HG02798 (cell line): ENCODE data around the gene ALG8.
"Not testable (repeated sequence)": the region's sequence is repeated elsewhere in the genome, so short reads cannot be mapped to it uniquely, and the experiment has no call there.

ENCODE experiments used
- ATAC-seq: cut with Tn5 transposase; IDR thresholded peaks from one replicate; pipeline ENCODE4 v1.9.1; 2021; ENCODE audit warnings: mild to moderate bottlenecking; ENCODE audit not compliant: unreplicated experiment, poor library complexity

Gene ALG8

GRCh38 chr11:78139422-78140391, at the start of gene ALG8:
Gene ALG8, minus strand, starts transcription at chr11:78139626. Its CDS starts 38 bp downstream, at chr11:78139588.
- peak; percentile 95 for ATAC-seq

- ATAC-seq = peak; percentile 95
These were observed 49.1 kb upstream of the ALG8 start, which contains the start of the genes KCTD21 and USP35 for GRCh38 chr11:78188286-78189173. Gene KCTD21, minus strand, starts transcription at chr11:78188626. Its CDS starts 14,072 bp downstream, at chr11:78174554. Gene USP35, plus strand, starts transcription at chr11:78188919. Its CDS starts 7,327 bp downstream, at chr11:78196246.

- ATAC-seq = peak; percentile 17
These were observed 48.2 kb upstream of the ALG8 start for GRCh38 chr11:78187366-78188285.

DNA sequence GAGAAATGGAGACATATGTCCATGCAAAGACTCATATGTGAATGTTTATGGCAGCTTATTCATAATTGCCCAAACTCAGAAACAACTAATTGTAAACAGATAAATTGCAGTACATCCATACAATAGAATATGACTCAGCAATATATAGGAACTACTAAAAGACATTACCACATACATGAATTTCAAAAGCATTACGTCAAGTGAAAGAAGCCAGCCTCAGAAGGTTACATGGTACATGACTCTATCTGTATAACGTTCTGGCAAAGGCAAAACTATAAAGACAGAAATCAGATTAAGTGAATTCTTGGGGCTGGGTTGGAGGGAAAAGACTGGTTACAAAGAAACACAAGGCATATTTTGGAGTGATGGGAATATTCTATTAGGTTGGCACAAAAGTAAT, 41.8 kb upstream of the ALG8 start:
- ATAC-seq = no peak

GRCh38 chr11:78180751-78181150, 41.3 kb upstream of the ALG8 start:
- ATAC-seq = no peak

DNA sequence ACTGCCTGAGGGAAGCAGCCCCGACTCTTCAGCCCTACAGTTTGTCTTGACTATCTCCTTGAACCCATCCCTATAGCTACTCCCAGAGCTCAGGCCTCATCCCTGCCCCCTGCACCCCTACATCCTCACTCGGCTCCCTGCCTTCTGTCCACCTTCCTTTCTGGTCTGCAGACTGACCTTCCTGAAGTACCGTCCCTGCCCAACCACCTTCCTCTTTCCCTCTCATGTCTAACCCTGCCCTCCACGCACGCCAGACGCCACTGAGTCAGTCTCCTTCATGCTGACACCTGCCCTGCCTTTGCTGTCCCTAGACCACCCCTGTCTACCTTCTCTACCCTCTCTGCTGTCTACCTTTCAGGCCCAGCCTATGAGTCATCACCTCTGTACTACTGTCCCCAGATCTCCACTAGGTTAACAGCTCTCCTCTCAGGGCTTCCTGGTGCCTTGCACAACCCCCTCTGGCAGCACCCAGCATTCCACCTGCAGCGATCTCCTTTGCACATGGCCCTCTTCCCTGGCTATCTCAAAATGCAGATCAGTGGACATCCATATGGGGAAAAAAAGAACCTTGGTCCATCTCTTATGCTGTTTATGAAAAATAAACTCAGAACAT, 40.1 kb upstream of the ALG8 start:
- ATAC-seq = no peak

GRCh38 chr11:78177216-78177615, 37.8 kb upstream of the ALG8 start:
- ATAC-seq = no peak

- no peak for ATAC-seq
These were observed 37.2 kb upstream of the ALG8 start for GRCh38 chr11:78176605-78177141.

GRCh38 chr11:78175862-78176261, 36.4 kb upstream of the ALG8 start:
- ATAC-seq = not testable (repeated sequence)

DNA sequence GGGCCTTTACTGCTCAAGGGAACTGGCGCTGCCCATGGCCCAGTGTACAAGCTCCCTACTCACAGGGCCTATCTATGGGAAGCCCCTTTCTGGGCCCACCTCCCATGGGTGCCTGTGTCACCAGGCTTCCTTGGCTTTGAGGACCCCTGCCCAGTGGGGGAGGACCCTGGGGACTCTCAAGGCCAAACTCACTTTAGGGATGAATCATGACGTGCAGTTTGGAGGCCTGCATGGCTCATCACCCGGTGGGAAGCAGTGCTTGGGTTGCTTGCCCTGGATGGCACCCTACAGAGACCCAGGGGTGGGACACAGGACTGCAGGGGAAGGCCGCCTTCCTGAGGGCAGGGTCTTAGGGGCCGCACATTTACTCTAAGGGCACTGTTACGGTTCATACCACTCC, 32.5 kb upstream of the ALG8 start:
- no peak for ATAC-seq

GRCh38 chr11:78170874-78171549, 31.6 kb upstream of the ALG8 start:
- no peak for ATAC-seq

DNA sequence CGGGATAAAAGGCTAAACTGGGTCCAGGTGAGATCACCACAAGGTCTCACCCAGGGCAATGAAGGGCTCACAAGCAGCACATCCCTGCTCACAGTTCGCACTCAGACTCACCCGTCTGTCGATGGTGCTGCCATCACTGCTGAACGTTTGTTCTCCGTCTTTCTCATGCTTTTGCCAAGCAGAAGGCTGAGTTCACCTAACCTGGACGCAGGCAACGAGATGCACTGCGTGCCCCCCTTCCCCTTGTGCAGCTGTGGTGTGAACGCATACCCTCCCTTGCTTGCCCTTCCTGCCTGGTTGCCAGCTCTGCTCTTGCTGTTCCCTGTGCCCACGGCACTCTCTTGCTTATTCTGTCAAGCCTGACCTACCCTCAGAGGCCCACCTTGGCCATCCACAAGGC, 31.0 kb upstream of the ALG8 start:
- ATAC-seq = no peak

- ATAC-seq = no peak
These were observed 29.4 kb upstream of the ALG8 start for GRCh38 chr11:78168539-78169477.

DNA sequence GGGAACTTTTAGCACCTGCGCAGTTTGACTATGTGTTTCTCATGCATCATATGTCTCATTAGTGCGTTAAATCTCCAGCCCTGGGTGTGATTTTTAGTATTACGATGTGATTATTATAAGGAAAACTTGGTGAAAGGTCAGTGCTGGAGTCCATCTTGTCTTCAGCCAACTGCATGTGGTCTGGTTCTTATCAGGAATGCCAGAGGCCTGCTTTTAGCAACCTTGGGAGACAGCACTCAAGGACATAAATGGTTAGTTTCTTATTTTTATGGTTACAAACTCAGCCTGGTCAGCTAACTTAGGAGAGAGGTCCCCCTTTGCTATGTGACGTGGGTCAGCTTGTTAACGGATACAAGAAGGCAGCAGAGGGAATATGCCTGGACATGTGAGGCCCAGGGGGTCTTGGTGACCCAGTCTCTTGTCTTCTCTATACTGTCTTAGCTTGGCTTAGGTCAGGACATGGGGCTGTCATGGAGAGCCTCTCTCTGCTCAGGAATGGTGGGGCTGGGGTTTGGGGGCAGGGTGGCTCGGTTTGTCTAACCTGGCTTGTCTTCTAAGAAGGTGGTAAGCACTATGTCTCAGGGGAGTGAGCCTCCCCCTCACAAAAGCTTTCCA, 27.5 kb upstream of the ALG8 start:
- ATAC-seq = no peak

DNA sequence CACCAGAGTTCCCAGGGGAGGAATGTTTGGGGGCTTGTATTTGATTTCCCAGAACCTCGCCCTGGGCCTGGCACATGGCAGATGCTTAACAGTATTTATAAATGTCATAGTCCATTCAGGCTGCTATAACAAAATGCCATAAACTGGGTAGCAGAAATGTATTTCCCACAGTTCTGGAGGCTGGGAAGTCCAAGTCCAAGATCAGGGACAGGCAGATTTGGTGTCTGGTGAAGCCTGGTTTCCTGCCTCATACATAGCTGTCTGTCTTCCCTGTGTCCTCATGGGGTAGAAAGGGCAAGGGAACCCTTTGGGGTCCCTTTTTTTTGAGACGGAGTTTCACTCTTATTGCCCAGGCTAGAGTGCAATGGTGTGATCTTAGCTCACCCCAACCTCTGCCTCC, 25.0 kb upstream of the ALG8 start:
- ATAC-seq = no peak

GRCh38 chr11:78163828-78164227, 24.4 kb upstream of the ALG8 start:
- ATAC-seq = no peak

DNA sequence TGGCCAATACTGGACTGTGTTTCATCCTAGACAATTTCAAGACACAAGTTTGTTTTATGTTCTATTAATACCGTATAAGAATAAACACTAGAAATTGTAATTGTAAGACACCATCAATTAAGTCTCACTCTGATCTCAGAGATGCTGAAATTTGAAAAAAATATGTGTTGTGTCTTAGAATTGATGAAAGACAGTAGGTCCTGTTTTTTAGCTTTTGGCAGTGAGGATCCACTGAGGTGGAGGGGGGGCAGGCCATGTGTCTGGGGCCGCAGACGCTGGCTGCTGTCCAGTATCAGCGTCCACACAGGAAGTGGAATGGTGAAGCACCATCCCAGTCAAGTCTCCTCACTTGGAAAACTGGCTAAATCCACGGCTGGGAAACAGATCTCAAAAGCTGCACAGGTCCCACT, 22.5 kb upstream of the ALG8 start:
- no peak for ATAC-seq
